Lower leg skin (tissue), 3 donors: ENCODE measurements around the gene CC2D1A.

Experiments used
- POLR2A ChIP-seq, 2 donors: fragments of 450-650 bp; IDR thresholded peaks; one replicate each; pipeline ENCODE4 v1.6.1; 2016 to 2017; ENCODE audit warnings: antibody characterized with exemption in 2 of 2, mild to moderate bottlenecking in 1 of 2, moderate library complexity in 1 of 2
- TF ChIP-seq, protein P1 (sequence below), 3 donors: fragments of 450-650 bp; IDR thresholded peaks; one replicate each; pipeline ENCODE4 v1.5.1; 2016; ENCODE audit warnings: antibody characterized with exemption in 3 of 3, mild to moderate bottlenecking in 3 of 3, moderate library complexity in 2 of 3

DNA sequence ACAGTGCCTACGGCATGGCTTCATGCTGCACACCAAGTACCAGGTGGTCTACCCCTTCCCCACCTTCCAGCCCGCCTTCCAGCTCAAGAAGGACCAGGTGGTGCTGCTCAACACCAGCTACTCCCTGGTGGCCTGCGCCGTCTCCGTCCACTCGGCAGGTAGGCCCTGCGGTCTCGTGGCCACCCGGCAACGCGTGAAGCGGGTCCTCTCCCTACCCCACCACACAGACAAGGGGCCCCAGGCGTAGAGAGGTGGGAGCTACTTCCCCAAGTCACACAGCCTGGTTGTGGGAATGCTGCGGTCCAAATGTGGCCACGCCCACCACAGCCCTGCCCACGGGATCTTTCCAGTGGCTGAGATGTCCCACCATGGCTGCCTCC lies 50.4 kb downstream of the CC2D1A start:
- TF ChIP-seq, protein P1, sequence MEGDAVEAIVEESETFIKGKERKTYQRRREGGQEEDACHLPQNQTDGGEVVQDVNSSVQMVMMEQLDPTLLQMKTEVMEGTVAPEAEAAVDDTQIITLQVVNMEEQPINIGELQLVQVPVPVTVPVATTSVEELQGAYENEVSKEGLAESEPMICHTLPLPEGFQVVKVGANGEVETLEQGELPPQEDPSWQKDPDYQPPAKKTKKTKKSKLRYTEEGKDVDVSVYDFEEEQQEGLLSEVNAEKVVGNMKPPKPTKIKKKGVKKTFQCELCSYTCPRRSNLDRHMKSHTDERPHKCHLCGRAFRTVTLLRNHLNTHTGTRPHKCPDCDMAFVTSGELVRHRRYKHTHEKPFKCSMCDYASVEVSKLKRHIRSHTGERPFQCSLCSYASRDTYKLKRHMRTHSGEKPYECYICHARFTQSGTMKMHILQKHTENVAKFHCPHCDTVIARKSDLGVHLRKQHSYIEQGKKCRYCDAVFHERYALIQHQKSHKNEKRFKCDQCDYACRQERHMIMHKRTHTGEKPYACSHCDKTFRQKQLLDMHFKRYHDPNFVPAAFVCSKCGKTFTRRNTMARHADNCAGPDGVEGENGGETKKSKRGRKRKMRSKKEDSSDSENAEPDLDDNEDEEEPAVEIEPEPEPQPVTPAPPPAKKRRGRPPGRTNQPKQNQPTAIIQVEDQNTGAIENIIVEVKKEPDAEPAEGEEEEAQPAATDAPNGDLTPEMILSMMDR (IDR thresholded peaks at IDR 0.05): no peak
- TF ChIP-seq POLR2A (IDR thresholded peaks at IDR 0.05): no peak
